ENCODE measurements around the gene PTPN7.
A peak's percentile ranks its signal among the peaks of the same experiment; 100 is the strongest.
"Not testable (repeated sequence)": the region's sequence is repeated elsewhere in the genome, so short reads cannot be mapped to it uniquely, and the experiment has no call there.

PTPN7 gene

DNA sequence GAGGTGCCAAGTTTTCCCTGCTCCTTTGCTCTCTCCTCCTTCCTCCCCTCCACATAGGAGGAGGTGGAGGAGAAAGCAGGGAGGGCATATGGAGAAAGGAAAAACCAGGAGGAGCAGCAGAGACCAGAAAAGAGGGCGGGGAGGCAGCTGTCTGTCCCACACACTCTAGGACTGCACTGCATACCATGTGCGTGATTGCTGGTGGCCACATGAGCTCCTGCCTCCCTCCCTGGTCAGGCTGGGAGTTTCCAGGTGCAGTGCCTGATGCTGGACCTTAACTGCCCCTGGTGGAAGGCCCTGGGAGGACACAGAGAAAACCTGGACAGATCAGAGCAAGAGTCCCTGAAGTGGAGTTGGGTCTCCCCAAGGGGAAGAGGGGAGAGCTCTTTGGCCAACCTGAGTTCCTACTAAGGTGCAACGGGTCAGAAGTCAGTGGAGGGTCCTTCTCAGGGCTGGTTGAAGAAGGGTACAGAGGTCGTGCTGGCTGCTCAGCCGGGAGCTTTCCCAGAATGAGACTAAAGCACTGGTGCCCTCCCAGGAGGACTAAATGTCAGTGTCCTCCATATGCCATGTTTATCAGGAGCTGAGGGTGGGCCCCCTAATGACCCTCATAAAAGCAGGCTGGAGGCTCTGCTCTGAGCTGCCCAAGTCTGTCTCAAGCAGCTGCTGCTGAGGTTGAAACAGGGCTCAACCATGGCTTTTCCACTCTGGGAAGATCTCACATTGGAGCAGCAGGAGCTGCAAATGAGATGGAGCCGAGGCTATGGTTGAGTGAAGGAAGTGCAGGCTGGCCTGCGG lies 29.7 kb upstream of the PTPN7 start:
- DNase-seq (ENCODE audit: low read depth in 1 of 2, low spot score in 1 of 2): no peak

DNA sequence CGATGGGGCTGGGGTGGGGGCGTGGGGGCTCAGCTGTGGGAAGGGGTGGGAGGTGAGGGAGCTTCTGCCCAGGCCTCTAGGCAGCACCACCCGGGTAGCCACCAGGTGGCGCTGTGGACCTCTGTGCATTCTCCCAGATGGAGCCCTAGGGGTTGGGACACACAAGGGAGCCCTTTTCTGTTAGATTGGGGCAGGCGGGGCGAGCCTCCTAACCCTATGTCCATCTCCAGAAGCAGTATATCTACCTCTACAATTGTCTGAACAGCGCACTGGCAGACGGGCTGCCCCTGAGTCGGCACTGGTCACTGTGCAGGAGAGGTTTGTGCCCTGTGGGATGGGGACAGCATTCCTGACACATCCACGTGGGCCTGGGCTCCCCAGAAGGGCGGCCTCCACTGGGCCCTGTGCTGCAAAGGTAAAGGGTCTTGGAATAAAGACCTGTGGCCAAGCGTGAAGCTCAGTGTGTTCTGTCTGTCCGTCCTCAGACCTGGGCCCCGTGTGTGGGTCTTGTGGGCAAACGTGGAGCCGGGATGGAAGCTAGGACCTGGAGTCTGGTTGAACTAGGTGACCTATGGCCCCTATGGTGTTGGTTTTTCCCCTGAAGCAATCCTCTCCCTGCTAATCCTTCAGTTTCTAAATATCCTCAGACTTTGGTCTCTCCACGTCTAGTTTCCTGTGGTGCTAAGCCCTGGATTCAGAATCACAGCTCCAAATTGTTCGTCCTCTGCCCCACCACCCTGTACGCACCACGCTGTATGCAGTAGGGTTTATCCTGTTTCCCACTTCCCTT lies 28.8 kb upstream of the PTPN7 start:
- peak; percentile 55 to 68 for DNase-seq (ENCODE audit: low read depth in 1 of 2, low spot score in 1 of 2)

DNA sequence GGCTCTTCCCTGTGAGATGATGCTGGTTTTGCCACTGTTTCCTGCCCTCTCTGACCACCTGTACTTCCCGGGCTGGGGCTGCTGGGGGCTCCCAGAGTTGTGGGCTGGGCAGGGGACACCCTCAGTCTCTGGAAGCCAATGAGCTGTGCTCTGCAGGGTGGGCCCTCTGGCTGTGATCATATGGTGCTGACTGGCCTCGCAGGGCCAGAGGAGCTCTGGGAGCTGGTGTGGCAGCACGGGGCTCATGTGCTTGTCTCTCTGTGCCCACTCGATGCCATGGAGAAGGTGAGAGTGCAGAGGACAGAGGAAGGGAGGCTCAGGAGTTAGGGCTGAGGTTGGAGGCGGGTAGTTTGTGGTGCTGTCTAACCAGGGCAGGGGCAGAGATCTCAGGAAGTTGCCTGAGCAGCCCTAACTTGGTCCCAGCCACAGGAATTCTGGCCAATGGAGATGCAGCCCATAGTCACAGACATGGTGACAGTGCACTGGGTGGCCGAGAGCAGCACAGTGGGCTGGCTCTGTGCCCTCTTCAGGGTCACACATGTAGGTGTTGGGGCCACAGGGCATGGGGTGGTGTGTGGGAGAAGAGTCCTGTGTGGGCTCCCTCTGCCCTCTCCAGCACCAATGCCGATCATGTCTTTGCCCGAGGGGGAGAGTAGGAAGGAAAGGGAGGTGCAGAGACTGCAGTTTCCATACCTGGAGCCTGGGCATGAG lies 27.4 kb upstream of the PTPN7 start:
- DNase-seq (ENCODE audit: low read depth in 1 of 2, low spot score in 1 of 2): no peak

DNA sequence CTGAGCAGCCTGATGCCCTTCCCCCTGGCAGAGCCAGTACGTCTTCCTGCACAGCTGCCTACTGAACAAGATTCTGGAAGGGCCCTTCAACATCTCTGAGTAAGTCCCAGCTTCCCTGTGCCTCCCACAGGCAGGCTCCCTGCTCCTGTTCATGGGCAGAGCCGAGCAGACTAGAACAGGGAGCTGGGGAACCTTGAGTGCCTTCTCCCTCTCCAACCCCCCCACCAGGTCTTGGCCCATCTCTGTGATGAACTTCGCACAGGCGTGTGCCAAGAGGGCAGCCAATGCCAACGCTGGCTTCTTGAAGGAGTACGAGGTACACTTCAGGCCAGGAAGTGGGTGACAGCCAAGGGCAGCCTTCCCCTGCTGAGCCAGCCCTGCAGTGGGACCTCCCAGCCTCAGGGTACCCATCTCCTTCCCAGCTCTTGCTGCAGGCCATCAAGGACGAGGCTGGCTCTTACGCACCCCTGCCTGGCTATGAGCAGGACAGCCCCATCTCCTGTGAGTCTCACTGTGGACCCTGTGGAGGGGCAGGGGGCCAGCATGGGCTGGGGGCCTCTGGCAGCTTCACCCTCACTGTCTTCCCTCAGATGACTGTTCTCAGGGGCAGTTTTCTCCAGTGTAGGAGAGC lies 26.8 kb upstream of the PTPN7 start:
- DNase-seq (ENCODE audit: low read depth in 1 of 2, low spot score in 1 of 2): no peak

DNA sequence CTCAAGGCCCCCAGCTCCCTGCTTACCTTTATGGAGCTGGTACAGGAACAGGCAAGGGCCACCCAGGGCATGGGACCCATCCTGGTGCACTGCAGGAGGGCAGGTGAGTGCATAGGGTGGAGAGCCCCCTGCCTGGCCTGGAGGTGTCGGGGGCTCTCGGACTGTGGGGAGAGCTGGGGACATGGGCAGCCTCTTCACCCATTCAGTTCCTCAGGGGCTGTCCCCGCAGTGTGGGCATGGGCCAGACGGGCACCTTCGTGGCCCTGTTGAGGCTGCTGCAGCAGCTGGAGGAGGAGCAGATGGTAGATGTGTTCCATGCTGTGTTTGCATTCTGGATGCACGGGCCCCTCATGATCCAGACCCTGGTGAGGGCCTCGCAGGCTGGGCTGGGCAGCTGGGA lies 25.9 kb upstream of the PTPN7 start:
- no peak for DNase-seq (ENCODE audit: low read depth in 1 of 2, low spot score in 1 of 2)

DNA sequence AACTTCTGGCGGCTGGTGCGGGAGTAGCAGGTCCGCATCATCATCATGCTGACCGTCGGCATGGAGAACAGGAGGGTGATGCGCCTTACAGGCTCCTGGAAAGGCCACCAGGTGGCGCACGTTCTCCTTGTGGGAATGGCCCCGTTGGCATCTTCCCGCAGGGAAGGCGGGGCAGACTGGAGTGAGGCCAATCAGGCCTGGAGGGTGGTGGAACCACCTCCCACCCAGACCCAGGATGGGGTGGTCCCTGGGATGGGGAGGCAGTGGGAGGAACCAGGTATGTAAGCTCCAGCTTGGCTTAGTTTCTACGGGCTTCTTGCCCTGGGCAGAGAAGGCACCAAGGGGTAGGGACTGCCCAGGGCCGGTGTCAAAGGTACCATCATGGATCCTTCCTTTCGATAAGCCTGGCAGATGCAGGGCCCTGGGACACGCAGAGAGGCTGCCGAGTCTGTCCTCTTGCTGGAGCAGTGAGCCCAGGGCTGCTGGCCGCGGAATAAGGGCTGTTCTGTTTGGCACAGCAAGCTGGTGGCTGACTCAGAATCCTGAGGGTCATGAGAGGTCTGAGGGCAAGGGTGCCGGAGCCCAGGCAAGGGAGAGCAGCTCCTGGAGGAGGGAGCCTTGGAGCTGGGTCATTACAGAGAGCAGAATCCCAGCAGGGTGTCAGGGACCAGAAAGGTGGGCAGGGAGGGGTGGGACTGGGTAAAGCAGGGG lies 24.5 kb upstream of the PTPN7 start:
- DNase-seq (ENCODE audit: low read depth in 1 of 2, low spot score in 1 of 2): peak; percentile 34 to 59

DNA sequence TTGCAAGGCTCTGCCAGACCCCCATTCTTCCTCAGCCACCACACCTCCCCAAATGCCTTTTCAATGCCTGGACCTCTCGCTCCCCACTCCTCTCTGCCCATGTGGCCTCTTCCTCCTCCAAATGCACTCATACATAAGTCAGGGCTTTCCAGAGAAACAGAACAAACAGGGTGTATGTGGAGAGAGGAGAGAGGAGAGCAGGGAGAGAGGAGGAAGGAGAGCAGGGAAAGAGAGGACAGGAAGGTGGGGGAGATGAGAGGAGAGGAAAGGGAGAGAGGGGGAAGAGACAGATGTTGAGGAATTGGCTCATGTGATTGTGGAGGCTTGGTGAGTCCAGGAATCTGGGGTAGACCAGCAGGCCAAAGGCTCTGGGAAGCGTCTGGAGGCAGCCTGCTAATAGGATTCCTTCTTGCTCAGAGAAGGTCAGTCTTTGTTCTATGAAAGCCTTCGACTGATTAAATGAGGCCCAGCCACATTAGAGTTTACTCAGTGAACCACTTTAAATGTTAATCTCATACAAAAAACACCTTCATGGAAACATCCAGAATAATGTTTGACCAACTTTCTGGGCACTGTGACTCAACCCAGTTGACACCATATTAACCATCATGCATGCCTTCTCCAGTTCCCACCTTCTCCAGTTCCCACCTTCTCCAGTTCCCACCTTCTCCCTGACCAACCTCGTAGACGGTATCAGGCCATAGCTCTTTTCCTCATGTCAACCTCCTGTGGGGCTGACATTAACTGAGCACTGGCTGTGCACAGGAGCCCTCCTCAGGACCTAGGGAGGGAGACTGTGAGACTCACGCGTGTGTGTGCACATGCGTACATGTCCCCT lies 21.9 kb upstream of the PTPN7 start:
- DNase-seq (ENCODE audit: low read depth in 1 of 2, low spot score in 1 of 2): no peak

DNA sequence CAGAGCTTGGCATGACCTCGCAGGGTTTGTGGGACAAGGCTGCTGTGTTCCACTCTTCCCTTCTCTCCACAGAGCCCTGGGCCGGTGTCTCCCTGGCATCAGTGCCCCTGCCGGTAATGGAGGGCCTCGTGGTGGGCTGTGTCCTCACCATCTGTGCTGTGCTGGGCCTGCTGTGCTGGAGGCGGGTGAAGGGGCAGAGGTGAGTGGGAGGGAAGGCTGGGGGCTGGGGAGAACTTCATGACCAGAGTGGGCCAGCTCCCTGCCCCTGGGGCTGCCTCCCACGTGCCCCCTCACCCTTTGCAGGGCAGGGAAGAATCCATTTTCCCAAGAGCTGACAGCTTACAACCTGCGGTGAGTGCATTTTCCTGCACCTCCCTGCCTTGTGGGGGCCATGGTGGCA lies 21.2 kb upstream of the PTPN7 start:
- no peak for DNase-seq (ENCODE audit: low read depth in 1 of 2, low spot score in 1 of 2)

DNA sequence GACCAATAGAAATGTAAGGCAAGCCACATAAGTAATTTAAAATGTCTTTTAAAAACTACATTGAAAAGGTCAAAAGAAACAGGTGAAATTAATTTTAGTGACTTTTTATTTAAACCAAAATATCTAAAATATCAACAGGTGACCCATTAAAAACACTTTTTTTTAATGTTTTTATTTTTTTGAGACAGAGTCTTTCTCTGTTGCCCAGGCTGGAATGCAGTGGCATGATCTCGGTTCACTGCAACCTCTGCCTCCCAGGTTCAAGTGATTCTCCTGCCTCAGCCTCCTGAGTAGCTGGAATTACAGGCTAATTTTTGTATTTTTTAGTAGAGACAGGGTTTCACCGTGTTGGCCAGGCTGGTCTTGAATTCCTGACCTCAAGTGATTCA lies 20.3 kb upstream of the PTPN7 start:
- DNase-seq (ENCODE audit: low read depth in 1 of 2, low spot score in 1 of 2): not testable (repeated sequence)

DNA sequence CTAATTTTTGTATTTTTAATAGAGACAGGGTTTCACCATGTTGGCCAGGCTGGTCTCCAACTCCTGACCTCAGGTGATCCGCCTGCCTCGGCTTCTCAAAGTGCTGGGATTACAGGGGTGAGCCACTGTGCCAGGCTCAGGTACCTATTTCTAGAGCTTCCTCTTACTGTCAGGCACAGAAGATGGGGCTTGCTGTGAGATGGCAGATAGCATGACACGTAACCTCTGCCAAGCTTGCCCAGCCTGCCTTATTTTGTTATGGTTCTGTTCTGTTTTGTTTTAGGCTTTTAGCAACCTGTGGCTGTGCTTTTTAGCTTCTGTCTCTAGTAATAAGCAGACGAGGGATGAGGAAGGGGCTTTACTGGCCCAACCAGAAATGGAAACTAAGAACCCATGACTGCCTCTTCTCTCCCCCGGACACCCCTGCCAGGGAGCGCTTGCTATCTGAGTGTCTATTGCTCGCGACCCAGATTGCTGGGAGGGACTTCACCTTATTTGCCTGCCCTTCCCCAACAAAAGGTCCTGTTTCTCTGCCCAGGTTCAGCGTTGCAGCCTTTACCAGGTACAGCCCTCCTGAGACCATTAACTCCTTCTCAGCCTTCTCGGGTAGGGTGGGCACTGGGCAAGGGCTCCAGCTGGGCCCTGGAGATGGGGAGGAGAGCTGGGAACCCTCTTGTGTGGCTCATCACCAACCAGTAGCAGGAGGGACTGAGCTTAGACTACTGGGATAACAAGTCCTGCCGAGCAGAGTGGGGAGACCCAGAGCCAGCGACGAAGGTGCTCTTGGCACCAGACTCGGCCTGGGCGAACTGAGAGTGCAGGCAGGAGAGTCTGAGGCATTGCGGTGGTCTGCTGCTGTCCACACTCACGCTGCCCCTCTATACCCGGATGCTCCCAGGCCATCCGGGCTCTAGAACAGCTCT lies 19.7 kb upstream of the PTPN7 start:
- DNase-seq (ENCODE audit: low read depth in 1 of 2, low spot score in 1 of 2): no peak

DNA sequence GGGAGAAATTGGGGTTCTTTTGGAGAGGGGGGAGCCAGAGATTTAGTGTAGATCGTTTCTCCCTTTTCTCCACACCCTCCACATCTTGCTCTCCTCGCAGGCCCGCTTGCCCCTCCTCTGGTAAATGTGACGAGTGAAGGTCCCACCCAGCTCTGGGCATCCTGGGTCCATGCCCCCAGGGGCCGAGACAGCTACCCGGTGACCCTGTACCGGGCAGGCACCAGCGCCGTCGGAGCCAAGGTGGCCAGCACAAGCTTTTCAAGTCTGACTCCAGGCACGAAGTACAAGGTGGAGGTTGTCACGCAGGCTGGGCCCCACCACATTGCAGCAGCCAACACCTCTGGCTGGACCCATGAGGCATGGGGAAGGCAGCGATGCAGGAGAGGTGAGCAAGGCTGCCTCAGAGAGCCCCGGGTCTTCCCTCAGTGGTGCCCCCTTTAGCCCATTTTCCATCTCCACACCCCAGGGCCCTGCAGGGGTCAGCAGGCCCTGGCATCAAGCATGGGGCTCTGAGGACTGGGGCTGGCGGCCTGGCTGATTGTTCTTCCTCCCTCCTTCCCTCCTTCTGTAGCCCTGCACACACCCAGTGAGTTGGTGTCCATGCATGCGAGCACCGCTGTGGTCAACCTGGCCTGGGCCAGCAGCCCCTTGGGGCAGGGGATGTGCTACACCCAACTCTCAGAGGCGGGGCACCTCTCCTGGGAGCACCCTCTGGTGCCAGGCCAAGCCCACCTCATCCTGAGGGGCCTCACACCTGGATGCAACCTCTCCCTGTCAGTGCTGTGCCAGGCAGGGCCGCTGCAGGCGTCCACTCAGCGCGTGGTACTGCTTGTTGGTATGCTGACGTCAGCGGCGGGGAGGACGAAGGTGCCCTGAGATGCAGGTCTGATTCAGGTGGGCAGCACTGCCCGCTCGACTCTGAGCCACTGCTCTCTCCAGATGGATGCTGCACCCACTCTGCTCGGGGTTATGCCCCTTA lies 16.8 kb upstream of the PTPN7 start:
- no peak for DNase-seq (ENCODE audit: low read depth in 1 of 2, low spot score in 1 of 2)

DNA sequence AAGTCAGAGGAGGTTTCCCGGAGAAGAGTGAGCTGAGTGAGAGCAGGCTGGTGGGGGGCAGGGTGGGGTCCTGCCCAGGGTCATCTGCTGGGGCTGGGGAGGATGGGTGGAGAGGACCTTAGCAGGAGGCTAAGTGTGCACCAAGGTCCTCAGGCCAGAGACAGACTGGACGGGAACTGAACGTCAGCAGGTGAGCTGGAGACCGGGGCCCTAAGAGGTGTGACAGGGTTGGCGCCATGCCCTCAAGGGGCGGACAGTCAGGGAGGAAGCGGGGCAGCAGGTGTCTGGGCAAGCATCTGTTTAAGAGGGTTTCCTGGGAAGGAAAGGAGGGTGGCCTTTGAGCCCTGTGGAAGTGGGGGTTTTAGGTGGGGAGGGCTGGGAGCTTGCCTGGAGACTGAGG lies 13.6 kb upstream of the PTPN7 start:
- no peak for DNase-seq (ENCODE audit: low read depth in 1 of 2, low spot score in 1 of 2)

DNA sequence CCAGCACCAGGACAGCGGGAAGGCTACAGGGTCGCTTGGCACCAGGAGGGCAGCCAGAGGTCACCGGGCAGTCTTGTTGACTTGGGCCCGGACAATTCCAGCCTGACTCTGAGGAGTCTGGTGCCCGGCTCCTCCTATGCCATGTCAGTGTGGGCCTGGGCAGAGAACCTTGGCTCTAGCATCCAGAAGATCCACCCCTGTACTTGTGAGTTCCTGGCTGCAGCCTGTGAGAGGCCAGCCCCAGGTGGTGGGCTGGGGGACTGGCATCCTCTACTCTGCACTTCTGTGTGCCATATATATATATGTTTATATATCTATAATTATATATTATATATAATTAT lies 11.6 kb upstream of the PTPN7 start:
- no peak for DNase-seq (ENCODE audit: low read depth in 1 of 2, low spot score in 1 of 2)

DNA sequence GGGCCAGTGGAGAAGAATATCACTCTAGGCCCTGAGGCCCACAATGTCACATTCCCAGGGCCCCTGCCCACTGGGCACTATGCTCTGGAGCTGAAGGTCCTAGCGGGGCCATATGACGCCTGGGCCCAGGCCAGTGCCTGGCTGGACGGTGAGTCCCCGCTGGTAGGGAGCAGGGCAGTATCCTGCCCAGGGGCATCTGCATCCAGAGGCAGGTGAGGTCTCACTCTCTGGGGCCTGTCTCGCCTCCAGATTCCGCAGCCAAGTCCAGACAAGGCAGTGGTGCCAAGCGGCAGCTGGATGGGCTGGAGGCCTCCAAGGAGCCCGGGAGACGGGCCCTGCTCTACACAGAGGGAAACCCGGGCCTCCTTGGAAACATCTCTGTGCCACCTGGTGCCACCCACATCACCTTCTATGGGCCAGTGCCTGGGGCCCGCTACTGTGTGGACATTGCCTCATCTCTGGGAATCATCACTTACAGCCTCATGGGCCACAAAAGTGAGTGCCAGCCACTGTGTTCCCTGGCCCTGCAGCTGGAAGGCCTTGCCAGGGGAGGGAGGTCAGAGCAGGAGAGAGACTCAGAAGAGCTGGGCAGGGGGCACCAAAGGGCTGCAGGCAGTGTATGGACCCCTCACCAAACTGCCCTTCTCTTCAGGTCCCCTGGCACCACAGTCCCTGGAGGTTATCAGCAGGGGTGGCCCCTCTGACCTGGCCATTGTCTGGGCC lies 11.1 kb upstream of the PTPN7 start:
- no peak for DNase-seq (ENCODE audit: low read depth in 1 of 2, low spot score in 1 of 2)

DNA sequence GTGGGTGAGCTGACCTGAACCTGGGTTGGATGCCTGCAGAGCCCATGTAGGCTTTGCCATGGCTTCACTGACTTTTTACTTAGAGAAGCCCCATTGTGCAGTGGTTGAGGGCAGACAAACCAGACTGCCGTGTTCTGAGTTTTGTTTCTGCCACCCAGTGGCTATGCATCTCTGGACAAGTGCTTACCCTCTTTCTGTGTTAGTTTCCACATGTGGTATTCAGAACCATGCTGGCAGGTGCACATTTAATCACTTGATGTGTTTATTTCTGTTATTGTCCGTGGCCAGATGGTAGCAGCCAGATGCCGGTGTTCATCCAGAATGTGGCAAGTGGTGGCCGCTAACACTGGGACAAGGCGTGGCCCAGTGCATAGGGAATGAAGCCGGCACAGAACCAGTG lies 10.3 kb upstream of the PTPN7 start:
- no peak for DNase-seq (ENCODE audit: low read depth in 1 of 2, low spot score in 1 of 2)

DNA sequence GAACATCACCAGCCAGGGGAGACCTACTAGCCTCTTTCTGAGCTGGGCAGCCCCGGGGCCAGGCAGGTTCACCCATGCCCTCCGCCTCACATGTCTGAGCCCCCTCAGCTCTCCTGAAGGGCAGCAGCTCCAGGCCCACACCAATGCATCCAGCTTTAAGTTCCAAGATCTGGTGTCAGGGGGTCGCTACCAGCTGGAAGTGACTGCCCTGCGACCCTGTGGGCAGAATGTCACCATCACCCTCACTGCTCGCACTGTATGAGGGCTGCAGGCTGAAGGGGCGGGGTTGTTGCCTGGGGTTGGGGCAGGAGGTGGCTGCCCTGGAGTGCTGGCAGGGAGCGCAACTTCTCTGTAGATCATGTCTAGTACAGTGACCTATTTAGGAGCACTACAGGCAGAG lies 8.5 kb upstream of the PTPN7 start:
- no peak for DNase-seq (ENCODE audit: low read depth in 1 of 2, low spot score in 1 of 2)

DNA sequence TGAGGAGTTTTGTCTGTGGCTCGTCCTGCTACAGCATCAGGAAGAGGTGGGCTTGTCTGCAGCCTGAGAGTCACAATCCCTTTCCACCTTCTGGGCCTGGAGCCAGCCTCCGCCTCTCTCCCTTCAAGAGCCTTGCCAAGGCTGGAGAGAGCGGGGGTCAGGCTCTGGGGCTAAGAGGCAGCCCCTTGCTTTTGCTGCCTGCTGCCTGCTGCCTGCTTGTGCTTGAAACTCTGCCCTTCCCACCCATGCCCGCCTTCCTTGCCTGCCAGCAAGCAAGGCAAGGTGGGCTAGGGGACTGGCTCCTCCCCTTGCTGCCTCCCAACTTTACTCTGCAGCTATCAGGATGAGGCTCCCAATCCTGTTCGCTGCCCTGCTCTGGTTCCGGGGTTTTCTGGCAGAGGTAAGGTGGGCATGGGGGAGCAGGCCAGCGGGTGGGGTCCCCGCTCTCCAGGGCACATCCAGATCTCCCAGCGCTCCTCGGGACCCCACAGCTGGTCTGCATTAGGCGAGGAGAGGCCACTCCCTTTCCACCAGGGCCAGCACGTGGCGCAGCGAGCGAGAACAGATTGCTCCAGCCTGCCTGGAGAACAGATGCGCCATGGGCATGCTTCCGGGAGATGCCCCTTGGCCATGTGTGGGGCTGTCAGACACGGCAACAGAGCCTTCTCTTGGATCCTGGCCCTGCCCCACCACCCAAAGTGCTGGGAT lies 7.5 kb upstream of the PTPN7 start:
- DNase-seq (ENCODE audit: low read depth in 1 of 2, low spot score in 1 of 2): no peak

Measured in stimulated activated CD4-positive, alpha-beta T cell treated with anti-CD3 and anti-CD28 coated beads, Interleukin-15, amount 100 ng/mL, for 1 hour (primary cell).